AG04449 (cell line): ENCODE results near the gene TENM3.

ENCODE experiments used
- CTCF ChIA-PET: fragments of 350-600 bp; formaldehyde crosslinking; extraction: SDS; loops from one replicate; lab custom pipeline; 2021; ENCODE audit warnings: antibody characterized with exemption; lab: Yijun Ruan, JAX
- POLR2A ChIA-PET: fragments of 400-600, 350-600 bp; formaldehyde crosslinking; extraction: SDS; loops from one replicate; lab custom pipeline; 2020; ENCODE audit warnings: antibody characterized with exemption, inconsistent platforms; lab: Yijun Ruan, JAX
- DNase-seq: peaks from one replicate; pipeline ENCODE4 v3.0.0-alpha.2; 2010; ENCODE audit warnings: low read depth, low spot score
- H3K4me3 ChIP-seq: 2 replicates; pipeline ENCODE4 v1.5.1; 2011; ENCODE audit warnings: low read depth, mild to moderate bottlenecking, control low read depth, low read length
- CTCF ChIP-seq: IDR thresholded peaks from one replicate; pipeline ENCODE4 v1.5.1; 2011; ENCODE audit warnings: mild to moderate bottlenecking, moderate library complexity, low read length, control low read depth, inconsistent platforms; ENCODE audit not compliant: insufficient read depth; ENCODE audit errors: missing control alignments

TENM3 gene

GRCh38 chr4:182264139-182264752 is 21.0 kb downstream of the TENM3 start:
- no peak for TF ChIP-seq CTCF
- ChIA-PET POLR2A (no interaction called here), CTCF (interaction anchor here (1.0 to 1.4 kb wide), 2 partner anchors 12 to 14 kb away, joined by 3 to 5 read pairs; no protein-coding TSS in a partner anchor)

GRCh38 chr4:182265881-182266280 is 22.7 kb downstream of the TENM3 start:
- no peak for TF ChIP-seq CTCF
- DNase-seq: no peak
- ChIA-PET CTCF (no interaction called here), POLR2A (no interaction called here)
- H3K4me3 ChIP-seq: no peak overlapping the region

More at GRCh38 chr4:182264139-182264752, 21.0 kb downstream of the TENM3 start:
- no peak for DNase-seq
- no peak overlapping the region for H3K4me3 ChIP-seq

- DNase-seq: no peak
- H3K4me3 ChIP-seq: no peak overlapping the region
- POLR2A ChIA-PET: no interaction called here
- no peak for TF ChIP-seq CTCF
- CTCF ChIA-PET: no interaction called here
Observed at GRCh38 chr4:182267048-182267447, 23.8 kb downstream of the TENM3 start.

- POLR2A ChIA-PET: no interaction called here
- CTCF ChIA-PET: interaction anchor here (1.0 kb wide), 1 partner anchor 80 kb away, joined by 3 read pairs; no protein-coding TSS in a partner anchor
- DNase-seq: no peak
- no peak for TF ChIP-seq CTCF
- no peak overlapping the region for H3K4me3 ChIP-seq
Observed at GRCh38 chr4:182268966-182269365, 25.8 kb downstream of the TENM3 start.

GRCh38 chr4:182271731-182272130 is 28.5 kb downstream of the TENM3 start:
- no peak for DNase-seq
- CTCF ChIA-PET: no interaction called here
- POLR2A ChIA-PET: no interaction called here
- no peak overlapping the region for H3K4me3 ChIP-seq
- TF ChIP-seq CTCF: no peak

GRCh38 chr4:182272151-182272550 is 28.9 kb downstream of the TENM3 start:
- no peak overlapping the region for H3K4me3 ChIP-seq
- POLR2A ChIA-PET: no interaction called here
- no peak for DNase-seq
- no peak for TF ChIP-seq CTCF
- CTCF ChIA-PET: no interaction called here
